ENCODE measurements around the gene FRMD7.
"Not testable (repeated sequence)": the region's sequence is repeated elsewhere in the genome, so short reads cannot be mapped to it uniquely, and the experiment has no call there.

FRMD7 gene

DNA sequence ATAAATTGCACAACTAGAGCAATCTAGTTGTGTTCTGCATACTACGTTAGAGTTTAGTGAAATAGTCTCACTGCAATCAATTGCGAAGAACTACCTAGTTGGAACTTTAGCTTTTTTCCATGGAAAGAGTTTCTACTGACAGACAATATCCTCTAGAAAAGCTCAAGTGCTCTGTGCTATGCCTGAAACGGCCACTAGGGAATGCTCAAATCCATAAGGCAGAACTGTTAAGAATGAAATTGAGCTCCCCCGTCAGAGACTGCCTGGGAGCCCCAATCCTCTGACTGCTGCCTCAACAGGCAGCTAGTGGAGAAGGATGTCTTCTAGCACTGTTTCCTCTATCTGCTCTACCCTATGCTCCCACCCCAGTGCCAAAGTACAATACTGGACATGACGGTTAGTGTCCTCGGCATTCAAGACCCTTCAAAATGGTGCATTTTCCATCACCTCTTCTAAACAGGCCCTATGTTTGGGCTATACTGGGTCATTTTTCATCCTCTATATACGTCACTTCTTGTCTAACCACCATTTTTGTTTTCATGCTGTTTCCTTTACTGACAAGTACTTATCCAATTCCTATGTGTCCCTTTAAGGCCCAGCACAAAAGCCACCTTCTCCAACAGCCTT lies 35.3 kb downstream of the FRMD7 start:
- peak; percentile 69 for DNase-seq (ENCODE audit: low read depth, low spot score)

- no peak for DNase-seq (ENCODE audit: low read depth, low spot score)
Measured at GRCh38 chrX:132090403-132091159, 37.2 kb downstream of the FRMD7 start.

DNA sequence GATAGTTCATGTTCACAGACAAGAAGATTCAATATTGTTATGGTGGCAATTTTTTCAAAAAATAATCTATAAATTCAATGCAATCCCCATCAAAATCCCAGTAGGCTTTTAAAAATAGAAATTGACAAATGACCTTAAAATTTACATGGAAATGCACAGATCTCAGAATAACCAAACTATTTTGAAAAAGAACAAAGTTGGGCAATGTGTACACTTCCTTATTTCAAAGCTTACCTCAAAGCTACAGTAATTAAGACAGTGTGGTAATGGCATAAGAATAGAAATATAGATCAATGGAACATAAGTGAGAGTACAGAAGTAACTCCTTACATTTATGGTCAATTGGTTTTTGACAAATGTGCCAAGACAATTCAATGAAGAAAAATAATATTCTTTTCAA lies 39.0 kb downstream of the FRMD7 start:
- no peak for DNase-seq (ENCODE audit: low read depth, low spot score)

DNA sequence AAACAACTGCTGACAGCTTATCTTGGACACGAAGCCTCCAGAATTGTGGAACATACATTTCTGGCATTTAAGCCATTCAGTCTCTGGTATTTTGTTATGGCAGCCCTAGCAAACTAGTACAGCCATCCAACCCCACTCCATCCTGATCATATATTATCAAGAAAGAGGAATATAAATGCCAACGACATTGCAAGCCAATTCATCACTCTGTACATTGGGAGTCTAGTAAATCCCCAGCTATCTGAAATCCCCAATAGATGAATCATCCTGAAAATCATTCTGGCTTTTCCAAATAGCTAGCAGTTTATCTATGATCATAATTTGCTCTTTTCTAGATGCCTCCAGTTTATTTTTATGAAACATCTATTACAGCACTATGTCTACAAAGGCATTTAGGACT lies 41.1 kb downstream of the FRMD7 start:
- DNase-seq (ENCODE audit: low read depth, low spot score), result no peak

GRCh38 chrX:132085786-132086185 lies 42.0 kb downstream of the FRMD7 start:
- DNase-seq (ENCODE audit: low read depth, low spot score), result no peak

DNA sequence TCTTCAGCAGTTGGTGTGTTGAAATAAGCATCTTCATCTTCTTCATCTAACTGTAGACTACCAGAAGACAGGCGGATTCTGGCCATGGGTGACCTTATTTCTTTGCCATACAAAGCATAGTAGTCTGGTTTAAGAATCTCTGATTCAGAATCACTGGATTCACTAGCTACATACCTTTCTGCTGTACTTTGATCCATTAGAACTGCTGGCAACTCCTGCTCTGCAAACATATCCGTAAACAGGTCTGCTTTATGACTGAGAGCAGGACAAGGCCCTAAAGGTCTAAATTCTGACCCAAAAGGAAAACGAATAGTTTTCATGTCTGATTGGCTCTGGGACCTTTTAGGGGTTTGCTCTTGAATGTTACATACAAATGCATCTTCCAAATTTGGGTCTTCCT lies 49.9 kb downstream of the FRMD7 start:
- DNase-seq (ENCODE audit: low read depth, low spot score), result no peak

DNA sequence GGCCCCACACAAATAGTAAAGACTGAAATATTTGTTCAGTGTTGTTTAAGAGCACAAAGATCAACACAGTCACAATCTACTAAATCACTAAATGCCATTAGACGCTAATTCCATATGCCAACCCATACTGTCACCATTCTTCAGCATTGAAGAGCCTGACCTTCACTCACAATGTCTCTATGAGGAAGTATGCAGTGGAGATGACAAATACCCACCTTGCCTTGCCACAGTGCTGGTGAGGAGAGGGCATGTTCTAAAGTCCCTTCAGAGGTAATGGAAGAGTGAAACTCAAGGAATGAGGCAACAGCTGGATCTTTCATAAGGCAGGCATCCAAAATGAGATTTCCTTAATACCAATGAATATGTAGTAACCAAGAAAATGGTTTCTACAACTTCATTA lies 50.4 kb downstream of the FRMD7 start:
- no peak for DNase-seq (ENCODE audit: low read depth, low spot score)

DNA sequence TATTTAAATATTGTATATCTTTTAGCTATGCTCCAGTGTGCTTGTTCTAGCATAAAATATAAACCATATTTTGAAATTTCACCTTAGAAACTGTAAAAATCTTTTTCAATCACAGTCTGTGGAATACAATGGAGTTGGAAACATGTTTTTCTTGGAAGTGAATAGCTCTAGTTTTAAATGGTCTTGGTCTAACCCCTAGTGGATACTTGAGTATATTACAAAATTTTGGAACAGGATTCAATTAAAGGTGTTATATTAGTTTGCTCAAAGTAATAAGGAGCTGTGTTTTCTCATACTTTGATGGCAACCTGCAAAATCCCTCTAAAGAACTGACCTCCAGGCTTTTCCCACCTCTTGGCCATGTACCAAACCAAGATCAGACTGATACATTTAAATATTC lies 56.6 kb downstream of the FRMD7 start:
- peak; percentile 16 for DNase-seq (ENCODE audit: low read depth, low spot score)

DNA sequence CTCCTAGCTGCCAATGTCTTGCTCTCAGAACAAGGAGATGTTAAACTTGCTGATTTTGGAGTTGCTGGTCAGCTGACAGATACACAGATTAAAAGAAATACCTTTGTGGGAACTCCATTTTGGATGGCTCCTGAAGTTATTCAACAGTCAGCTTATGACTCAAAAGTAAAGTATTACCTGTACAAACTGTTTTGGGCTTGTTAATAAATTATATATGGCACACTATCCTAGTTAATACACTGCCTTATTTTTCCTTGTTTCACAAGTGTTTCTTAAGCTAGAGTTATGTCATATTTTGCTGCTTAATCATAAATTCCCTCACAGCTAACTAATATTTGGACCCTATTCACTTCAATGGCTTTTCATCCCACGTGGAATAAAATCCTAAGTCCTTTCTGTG lies 59.4 kb downstream of the FRMD7 start:
- DNase-seq (ENCODE audit: low read depth, low spot score), result no peak

DNA sequence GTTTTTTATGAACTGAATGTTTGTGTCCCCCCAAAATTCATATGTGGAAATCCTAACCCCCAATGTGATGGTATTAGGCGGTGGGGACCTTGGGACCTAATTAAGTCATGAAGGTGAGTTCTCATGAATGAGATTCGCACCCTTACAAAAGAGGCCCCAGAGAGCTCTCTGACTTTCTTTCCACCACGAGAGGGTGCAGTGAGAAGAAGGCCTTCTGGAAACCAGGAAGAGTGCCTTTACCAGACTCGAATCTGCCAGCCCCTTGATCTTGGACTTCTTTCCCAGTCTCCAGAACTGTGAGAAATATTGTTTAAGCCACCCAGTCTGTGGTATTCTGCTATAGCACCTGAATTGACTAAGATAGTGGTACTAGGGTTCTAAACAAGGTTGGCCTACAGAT lies 64.0 kb downstream of the FRMD7 start:
- no peak for DNase-seq (ENCODE audit: low read depth, low spot score)

GRCh38 chrX:132063334-132063733 lies 64.5 kb downstream of the FRMD7 start:
- no peak for DNase-seq (ENCODE audit: low read depth, low spot score)

- DNase-seq (ENCODE audit: low read depth, low spot score), result no peak
Measured at GRCh38 chrX:132059973-132060540, 67.8 kb downstream of the FRMD7 start.

- no peak for DNase-seq (ENCODE audit: low read depth, low spot score)
Measured at GRCh38 chrX:132058975-132059374, 68.8 kb downstream of the FRMD7 start.

- DNase-seq (ENCODE audit: low read depth, low spot score), result no peak
Measured at GRCh38 chrX:132058050-132058449, 69.8 kb downstream of the FRMD7 start.

GRCh38 chrX:132051778-132052177 lies 76.0 kb downstream of the FRMD7 start:
- not testable (repeated sequence) for DNase-seq (ENCODE audit: low read depth, low spot score)

DNA sequence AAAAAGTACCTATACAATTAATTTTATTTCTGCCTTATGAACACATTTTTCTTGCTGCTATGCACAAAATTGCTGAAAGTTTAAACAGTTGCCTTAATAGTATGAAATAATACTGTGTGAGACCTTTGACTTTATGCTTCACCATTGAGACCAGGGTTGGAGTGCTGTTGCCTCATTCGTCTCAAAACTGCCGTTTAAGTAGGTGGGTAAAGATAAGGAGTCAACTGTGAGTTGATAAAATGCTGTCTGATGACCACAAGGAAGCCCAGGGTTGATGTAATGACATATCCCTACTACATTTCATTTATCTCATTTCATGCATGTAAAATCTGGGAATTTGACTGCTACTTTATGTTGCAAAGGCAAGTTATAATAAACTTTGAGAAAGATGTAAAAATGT lies 81.3 kb downstream of the FRMD7 start:
- no peak for DNase-seq (ENCODE audit: low read depth, low spot score)

DNA sequence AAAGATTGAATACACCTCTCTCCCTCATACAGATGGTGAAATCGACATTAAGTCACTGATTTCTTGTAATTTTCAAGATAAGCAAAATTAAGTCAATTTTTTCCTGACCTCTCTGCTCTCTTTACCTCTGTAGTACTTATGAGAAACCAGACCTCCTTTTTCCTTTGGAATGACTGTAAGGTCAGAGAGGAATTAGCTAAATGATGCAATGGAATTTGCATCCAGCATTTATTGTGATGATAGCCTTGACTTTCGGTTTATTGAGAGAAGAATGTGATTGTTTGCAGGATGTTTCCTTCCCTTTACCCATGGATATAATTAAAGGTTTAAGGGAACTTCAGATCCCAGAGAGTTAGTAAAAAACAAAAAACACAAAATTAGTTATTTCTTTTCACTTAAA lies 82.4 kb downstream of the FRMD7 start:
- DNase-seq (ENCODE audit: low read depth, low spot score), result no peak

- DNase-seq (ENCODE audit: low read depth, low spot score), result no peak
Measured at GRCh38 chrX:132044953-132045352, 82.9 kb downstream of the FRMD7 start.

GRCh38 chrX:132043977-132044376 lies 83.8 kb downstream of the FRMD7 start:
- no peak for DNase-seq (ENCODE audit: low read depth, low spot score)

DNA sequence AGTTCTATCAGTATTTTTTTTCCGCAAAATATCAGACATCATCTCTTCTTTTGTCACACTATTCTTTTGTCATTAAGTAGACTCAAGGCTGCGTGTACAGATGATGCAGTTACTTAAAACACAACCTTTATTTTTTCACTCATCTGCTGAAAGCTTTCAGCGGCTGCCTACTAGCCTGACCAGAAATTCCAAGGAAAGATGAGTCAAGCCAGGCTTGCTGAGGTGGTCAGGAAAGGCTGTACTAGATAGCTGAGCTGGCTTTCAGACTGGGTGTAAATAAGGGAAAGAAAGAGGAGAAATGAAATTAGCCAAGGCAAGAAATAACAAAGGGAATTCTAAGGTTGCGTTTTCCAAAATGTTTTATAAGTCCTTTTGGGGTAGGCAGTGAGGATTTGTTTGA lies 86.8 kb downstream of the FRMD7 start:
- peak; percentile 50 for DNase-seq (ENCODE audit: low read depth, low spot score)

DNA sequence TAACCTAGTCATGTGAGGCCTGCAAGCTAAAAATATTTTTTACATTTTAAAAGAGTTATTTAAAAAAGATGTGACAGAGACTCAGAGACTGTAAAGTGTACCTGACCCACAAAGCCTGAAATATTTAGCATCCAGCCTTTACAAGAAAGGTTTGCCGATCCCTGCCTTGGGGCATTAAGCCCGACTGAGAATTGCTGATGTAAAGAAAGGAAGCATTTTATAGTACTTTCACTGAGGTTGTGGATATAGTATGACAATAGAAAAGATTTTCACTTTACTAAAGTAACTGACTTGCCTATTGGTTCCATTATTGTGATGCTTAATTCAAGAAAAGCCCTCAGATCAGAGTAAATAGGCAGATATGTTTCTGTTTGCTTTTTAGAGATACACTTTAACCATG lies 87.8 kb downstream of the FRMD7 start:
- DNase-seq (ENCODE audit: low read depth, low spot score), result no peak

DNA sequence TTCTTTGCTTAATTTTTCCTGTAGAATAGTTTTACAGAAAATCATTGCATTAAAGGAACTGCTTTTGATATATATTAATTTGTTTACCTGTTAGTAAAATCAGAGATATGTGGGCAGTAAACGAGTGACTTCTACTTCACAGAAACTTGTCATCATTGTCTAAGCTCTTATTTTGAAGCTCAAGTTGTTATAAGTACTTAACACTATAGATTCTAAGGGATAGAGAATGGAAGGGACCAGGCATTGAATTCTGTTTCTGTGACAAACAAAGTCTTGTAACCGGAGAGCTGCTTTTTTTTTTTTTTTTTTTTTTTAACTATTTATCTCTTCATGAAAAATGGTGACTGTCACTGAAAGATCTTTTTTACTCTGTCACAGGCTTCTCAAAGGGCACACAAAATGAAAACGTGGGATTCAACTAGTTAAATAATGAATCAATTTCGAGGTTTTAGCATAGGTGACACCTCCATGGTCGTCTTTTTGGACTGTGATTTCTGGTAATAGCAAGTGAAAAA lies 90.3 kb downstream of the FRMD7 start:
- no peak for DNase-seq (ENCODE audit: low read depth, low spot score)

DNA sequence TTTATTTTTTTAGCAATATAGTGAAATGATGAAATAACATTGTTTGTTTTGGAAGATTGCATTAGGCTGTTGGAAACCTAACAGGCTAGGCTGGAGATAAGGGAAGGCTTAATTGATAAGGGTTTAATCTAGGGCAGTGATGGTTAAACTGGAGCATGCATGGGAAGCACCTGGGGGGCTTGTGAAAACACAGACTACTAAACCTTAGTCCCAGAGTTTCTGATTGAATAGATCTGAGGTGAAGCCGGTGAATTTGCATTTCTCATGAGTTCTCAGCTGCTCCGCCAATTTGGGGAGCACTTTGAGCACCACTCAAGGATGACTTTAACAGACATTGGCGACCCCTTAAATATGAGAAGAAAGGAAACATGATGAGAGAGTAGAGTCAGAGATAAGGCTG lies 93.2 kb downstream of the FRMD7 start:
- DNase-seq (ENCODE audit: low read depth, low spot score), result no peak

Data from astrocyte of the hippocampus (primary cell).